Measurements from ENCODE around the gene BCAN. TPM values are rescaled to one million over a fixed set of nuclear protein-coding genes. Genes with fewer than 3 reads are reported as not detected.

Gene BCAN
- total and polyA plus RNA-seq, 2 experiments from 2014 or later: not detected

GRCh38 chr1:156689035-156689952, 47.4 kb downstream of the BCAN start:
- peak overlapping the region; percentile 61 for H3K4me3 ChIP-seq
- in situ Hi-C loops (cut with MboI): no loop called here
- H3K27me3 ChIP-seq (replicated peaks; ENCODE audit: insufficient read depth): no peaks in the 10 kb centered on the region
- H3K9me3 ChIP-seq (ENCODE audit: low read depth): no peaks in the 10 kb centered on the region
- peak overlapping the region; percentile 44; the same call in 1 of the 2 replicates for H3K9ac ChIP-seq
- 0 to 3% methylated on average over 23 of the region's 23 CpGs for WGBS, 2 experiments (ENCODE audit: low coverage in 1 of 2, low lambda C conversion rate in 2 of 2, missing lambda C conversion rate in 2 of 2)
- peak overlapping the region; percentile 91 for H2AFZ ChIP-seq
- no peaks in the 10 kb centered on the region for H4K20me1 ChIP-seq (ENCODE audit: insufficient read depth)
- peaks cover 11% of the 10 kb centered on the region for H3F3A ChIP-seq (ENCODE audit: insufficient read depth)
- no peak overlapping the region for H3K27ac ChIP-seq
- peak; percentile 90 for DNase-seq
- H3K4me1 ChIP-seq (ENCODE audit: insufficient read depth): peaks cover 34% of the 10 kb centered on the region
- peak overlapping the region; percentile 83 for H3K4me2 ChIP-seq (ENCODE audit: unreplicated experiment)
- no peaks in the 10 kb centered on the region for H3K79me2 ChIP-seq (ENCODE audit: insufficient read depth)
- H3K9me2 ChIP-seq (ENCODE audit: insufficient read depth): no peaks in the 10 kb centered on the region
- H3K36me3 ChIP-seq (ENCODE audit: low read depth): no peaks in the 10 kb centered on the region
- TF ChIP-seq EZH2 (IDR thresholded peaks at IDR 0.05; ENCODE audit: insufficient read depth, poor library complexity, severe bottlenecking) (no peak), EZH2phosphoT487 (IDR thresholded peaks at IDR 0.05; ENCODE audit: insufficient read depth, low read depth) (no peak)

- Histone ChIP-seq H2AFZ (peak overlapping the region; percentile 91; the same call in 1 of the 2 replicates), H3K27ac (no peak overlapping the region), H3K9me2 (ENCODE audit: insufficient read depth) (no peaks in the 10 kb centered on the region), H4K20me1 (ENCODE audit: insufficient read depth) (no peaks in the 10 kb centered on the region), H3K4me3 (peak overlapping the region; percentile 61), H3K27me3 (replicated peaks; ENCODE audit: insufficient read depth) (no peaks in the 10 kb centered on the region), H3K79me2 (ENCODE audit: insufficient read depth) (no peaks in the 10 kb centered on the region), H3F3A (ENCODE audit: insufficient read depth) (0 out of 2 replicates have a peak, but pooled peaks cover 5% of the 10 kb centered on the region), H3K4me1 (ENCODE audit: insufficient read depth) (peaks cover 26% of the 10 kb centered on the region), H3K9me3 (ENCODE audit: low read depth) (no peaks in the 10 kb centered on the region), H3K9ac (no peak overlapping the region), H3K4me2 (ENCODE audit: unreplicated experiment) (peak overlapping the region; percentile 83), H3K36me3 (ENCODE audit: low read depth) (no peaks in the 10 kb centered on the region)
- DNase-seq: peak; percentile 64
- no peak for TF ChIP-seq EZH2phosphoT487 (IDR thresholded peaks at IDR 0.05; ENCODE audit: insufficient read depth, low read depth)
- no peak for TF ChIP-seq EZH2 (IDR thresholded peaks at IDR 0.05; ENCODE audit: insufficient read depth, poor library complexity, severe bottlenecking)
- 29 to 37% methylated on average over 7 to 10 of the region's 10 CpGs for WGBS, 2 experiments (ENCODE audit: low coverage in 1 of 2, low lambda C conversion rate in 2 of 2, missing lambda C conversion rate in 2 of 2)
- in situ Hi-C loops (cut with MboI): no loop called here
Observed at GRCh38 chr1:156689953-156690674, 48.2 kb downstream of the BCAN start.

DNA sequence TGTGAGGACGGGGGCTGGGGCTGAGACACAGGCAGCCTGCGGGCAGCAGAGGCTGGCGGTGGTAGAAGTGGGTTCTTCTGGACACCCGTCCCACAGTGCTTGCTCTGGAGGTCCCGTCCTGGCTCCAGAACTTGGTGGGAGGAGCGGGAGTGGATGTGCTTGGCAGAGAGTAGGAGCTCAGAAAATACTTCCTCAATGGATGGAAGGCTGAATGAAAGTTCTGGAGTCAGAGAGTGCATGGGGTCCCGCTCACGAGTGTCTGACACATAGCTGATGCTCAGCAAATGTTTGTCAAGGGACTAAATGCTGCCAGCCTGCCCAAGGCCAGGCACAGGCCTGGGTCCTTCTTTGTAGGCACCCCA, 48.7 kb downstream of the BCAN start:
- no peaks in the 10 kb centered on the region for H3K27me3 ChIP-seq (replicated peaks; ENCODE audit: insufficient read depth)
- H3F3A ChIP-seq (ENCODE audit: insufficient read depth): no peaks in the 10 kb centered on the region
- in situ Hi-C loops (cut with MboI): no loop called here
- H4K20me1 ChIP-seq (ENCODE audit: insufficient read depth): no peaks in the 10 kb centered on the region
- no peaks in the 10 kb centered on the region for H3K79me2 ChIP-seq (ENCODE audit: insufficient read depth)
- H3K4me2 ChIP-seq (ENCODE audit: unreplicated experiment): no peak overlapping the region
- H3K9ac ChIP-seq: no peak overlapping the region
- no peaks in the 10 kb centered on the region for H3K36me3 ChIP-seq (ENCODE audit: low read depth)
- H3K27ac ChIP-seq: no peak overlapping the region
- H3K4me3 ChIP-seq: no peak overlapping the region
- no peak overlapping the region for H2AFZ ChIP-seq
- no peak for TF ChIP-seq EZH2 (IDR thresholded peaks at IDR 0.05; ENCODE audit: insufficient read depth, poor library complexity, severe bottlenecking)
- no peak for TF ChIP-seq EZH2phosphoT487 (IDR thresholded peaks at IDR 0.05; ENCODE audit: insufficient read depth, low read depth)
- 58% methylated on average over 7 to 8 of the region's 8 CpGs for WGBS, 2 experiments (ENCODE audit: low coverage in 1 of 2, low lambda C conversion rate in 2 of 2, missing lambda C conversion rate in 2 of 2)
- no peaks in the 10 kb centered on the region for H3K9me2 ChIP-seq (ENCODE audit: insufficient read depth)
- no peaks in the 10 kb centered on the region for H3K9me3 ChIP-seq (ENCODE audit: low read depth)
- DNase-seq: no peak
- H3K4me1 ChIP-seq (ENCODE audit: insufficient read depth): peaks cover 26% of the 10 kb centered on the region

- Histone ChIP-seq H3K9ac (no peak overlapping the region), H3K27ac (no peak overlapping the region), H3K4me1 (ENCODE audit: insufficient read depth) (peaks cover 22% of the 10 kb centered on the region), H3K4me2 (ENCODE audit: unreplicated experiment) (no peak overlapping the region), H2AFZ (no peak overlapping the region; the same call in 1 of the 2 replicates), H3K4me3 (no peak overlapping the region), H3K79me2 (ENCODE audit: insufficient read depth) (no peaks in the 10 kb centered on the region), H3K9me2 (ENCODE audit: insufficient read depth) (no peaks in the 10 kb centered on the region), H3K27me3 (replicated peaks; ENCODE audit: insufficient read depth) (no peaks in the 10 kb centered on the region), H3F3A (ENCODE audit: insufficient read depth) (no peaks in the 10 kb centered on the region), H3K9me3 (ENCODE audit: low read depth) (no peaks in the 10 kb centered on the region), H3K36me3 (ENCODE audit: low read depth) (no peaks in the 10 kb centered on the region), H4K20me1 (ENCODE audit: insufficient read depth) (no peaks in the 10 kb centered on the region)
- no peak for TF ChIP-seq EZH2phosphoT487 (IDR thresholded peaks at IDR 0.05; ENCODE audit: insufficient read depth, low read depth)
- TF ChIP-seq EZH2 (IDR thresholded peaks at IDR 0.05; ENCODE audit: insufficient read depth, poor library complexity, severe bottlenecking): no peak
- WGBS, 2 experiments (ENCODE audit: low coverage in 1 of 2, low lambda C conversion rate in 2 of 2, missing lambda C conversion rate in 2 of 2): 87 to 91% methylated on average over 10 of the region's 10 CpGs
- in situ Hi-C loops (cut with MboI): no loop called here
- DNase-seq: no peak
Observed at GRCh38 chr1:156691191-156691590, 49.3 kb downstream of the BCAN start.
